ENCODE measurements around the gene PLEK. TPM values are rescaled to one million over a fixed set of nuclear protein-coding genes. Genes with fewer than 3 reads are reported as not detected.

PLEK gene
- total RNA-seq, 6 experiments from 2014 or later, result not detected

DNA sequence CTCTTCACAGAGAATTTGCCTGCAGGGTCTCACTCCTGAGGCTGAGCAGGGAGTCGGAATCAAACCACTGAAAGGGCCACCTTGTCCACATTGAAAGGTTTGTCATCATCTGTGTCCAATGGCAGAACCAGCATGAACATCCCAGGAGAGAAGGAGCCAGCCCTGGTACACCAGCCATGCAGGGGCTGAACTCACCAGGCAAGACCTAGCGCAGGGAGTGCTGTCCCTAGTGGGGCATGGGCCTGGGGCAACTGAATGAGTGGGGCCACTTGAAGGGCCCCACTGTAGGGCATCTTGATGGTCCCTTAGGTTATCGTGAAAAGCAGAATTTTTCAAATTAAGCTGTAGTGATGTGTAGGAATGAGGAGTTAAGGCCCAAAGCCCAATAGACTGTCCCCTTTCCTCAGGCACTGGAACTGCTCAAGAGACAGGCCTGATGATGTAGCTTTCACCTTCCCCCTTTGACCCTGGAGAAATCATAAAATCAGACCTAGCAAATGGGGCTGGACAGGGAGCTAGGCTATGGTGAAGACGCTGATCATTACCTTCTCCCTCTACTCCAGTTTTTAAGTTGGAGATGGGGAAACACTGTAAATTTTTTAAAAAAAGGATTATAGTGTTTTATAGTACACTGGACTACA is 8.4 kb upstream of the PLEK start:
- Mint-ChIP-seq H3K4me3 (no peak overlapping the region), H3K36me3 (ENCODE audit: low read depth) (no peaks in the 10 kb centered on the region), H3K4me1 (ENCODE audit: low read depth) (peaks cover 15% of the 10 kb centered on the region), H3K27ac (no peak overlapping the region), H3K27me3 (ENCODE audit: insufficient read depth) (peaks cover 2% of the 10 kb centered on the region), H3K9me3 (peaks cover under 1% of the 10 kb centered on the region; the same call in 1 of the 2 replicates)
- TF ChIP-seq, protein P1, sequence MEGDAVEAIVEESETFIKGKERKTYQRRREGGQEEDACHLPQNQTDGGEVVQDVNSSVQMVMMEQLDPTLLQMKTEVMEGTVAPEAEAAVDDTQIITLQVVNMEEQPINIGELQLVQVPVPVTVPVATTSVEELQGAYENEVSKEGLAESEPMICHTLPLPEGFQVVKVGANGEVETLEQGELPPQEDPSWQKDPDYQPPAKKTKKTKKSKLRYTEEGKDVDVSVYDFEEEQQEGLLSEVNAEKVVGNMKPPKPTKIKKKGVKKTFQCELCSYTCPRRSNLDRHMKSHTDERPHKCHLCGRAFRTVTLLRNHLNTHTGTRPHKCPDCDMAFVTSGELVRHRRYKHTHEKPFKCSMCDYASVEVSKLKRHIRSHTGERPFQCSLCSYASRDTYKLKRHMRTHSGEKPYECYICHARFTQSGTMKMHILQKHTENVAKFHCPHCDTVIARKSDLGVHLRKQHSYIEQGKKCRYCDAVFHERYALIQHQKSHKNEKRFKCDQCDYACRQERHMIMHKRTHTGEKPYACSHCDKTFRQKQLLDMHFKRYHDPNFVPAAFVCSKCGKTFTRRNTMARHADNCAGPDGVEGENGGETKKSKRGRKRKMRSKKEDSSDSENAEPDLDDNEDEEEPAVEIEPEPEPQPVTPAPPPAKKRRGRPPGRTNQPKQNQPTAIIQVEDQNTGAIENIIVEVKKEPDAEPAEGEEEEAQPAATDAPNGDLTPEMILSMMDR (IDR thresholded peaks at IDR 0.05), result no peak
- DNase-seq, result no peak

DNA sequence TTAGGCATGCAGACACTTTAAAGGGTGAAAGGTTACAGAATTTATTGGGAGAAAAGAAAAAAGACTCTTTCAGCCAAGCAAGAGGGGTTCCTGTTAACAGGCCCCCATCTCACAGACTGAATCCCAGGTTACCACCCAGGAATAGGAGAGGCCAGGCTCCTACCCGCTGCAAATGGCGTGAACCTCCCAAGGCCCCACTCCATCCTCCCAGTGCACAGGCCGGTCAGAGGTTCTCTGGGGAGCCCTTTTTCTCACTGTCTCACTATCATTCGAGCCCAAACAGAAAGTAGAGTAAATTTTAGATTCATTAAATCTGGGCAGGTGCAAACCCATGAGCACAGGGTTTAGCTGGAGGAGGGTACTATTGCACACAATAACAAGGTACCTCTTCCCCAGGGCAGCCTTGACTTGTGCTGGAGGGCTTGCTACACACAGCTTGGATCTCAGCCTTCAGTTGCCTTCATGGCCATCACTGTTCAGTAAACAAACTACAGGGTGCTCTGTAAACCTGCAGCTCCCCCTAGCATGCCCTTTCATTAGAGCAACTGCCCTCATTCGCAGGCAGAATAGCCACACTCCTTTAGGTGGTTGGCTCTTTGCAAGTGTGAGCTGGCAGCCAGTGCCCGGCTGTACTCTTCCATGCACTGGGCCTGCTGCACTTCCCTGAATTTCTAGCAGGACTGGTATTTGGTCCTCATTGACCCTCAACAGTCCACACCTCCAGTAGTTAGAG is 7.3 kb upstream of the PLEK start:
- H3K4me1 Mint-ChIP-seq (ENCODE audit: low read depth), result peaks cover 11% of the 10 kb centered on the region
- peaks cover 2% of the 10 kb centered on the region for H3K27me3 Mint-ChIP-seq (ENCODE audit: insufficient read depth)
- H3K36me3 Mint-ChIP-seq (ENCODE audit: low read depth), result no peaks in the 10 kb centered on the region
- no peak overlapping the region for H3K4me3 Mint-ChIP-seq
- H3K9me3 Mint-ChIP-seq, result peaks cover 5% of the 10 kb centered on the region; the same call in 1 of the 2 replicates
- peak; percentile 66 for DNase-seq
- TF ChIP-seq, protein P1 (IDR thresholded peaks at IDR 0.05), result peak; percentile 70
- H3K27ac Mint-ChIP-seq, result no peak overlapping the region

DNA sequence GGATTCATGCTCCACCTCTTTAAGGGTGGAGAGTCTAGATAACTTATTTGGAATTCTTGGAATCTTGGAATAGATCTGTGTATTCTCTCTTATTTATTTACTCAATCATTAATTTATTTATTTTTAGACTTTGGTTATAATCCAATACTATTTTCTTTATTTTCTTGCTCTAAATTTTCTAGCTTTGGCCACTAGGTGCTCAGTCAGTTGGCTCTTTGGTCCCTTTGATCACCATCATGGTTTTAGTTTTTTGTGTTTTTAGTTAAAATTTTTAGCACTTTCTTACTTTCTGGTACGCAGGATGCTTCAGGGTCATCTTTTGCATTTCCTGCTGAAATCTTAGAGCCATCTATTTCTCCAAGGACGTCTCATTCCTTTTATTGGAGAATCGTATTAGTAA is 5.2 kb upstream of the PLEK start:
- Mint-ChIP-seq H3K27me3 (ENCODE audit: insufficient read depth) (peaks cover 4% of the 10 kb centered on the region), H3K4me3 (no peak overlapping the region), H3K4me1 (ENCODE audit: low read depth) (0 out of 2 replicates have a peak, but pooled peaks cover 8% of the 10 kb centered on the region), H3K27ac (no peak overlapping the region), H3K9me3 (peaks cover 5% of the 10 kb centered on the region; the same call in 1 of the 2 replicates), H3K36me3 (ENCODE audit: low read depth) (no peaks in the 10 kb centered on the region)
- TF ChIP-seq, protein P1 (IDR thresholded peaks at IDR 0.05), result peak; percentile 72
- DNase-seq, result no peak

- TF ChIP-seq, protein P1 (IDR thresholded peaks at IDR 0.05), result peak; percentile 84
- H3K27me3 Mint-ChIP-seq (ENCODE audit: insufficient read depth), result peaks cover 10% of the 10 kb centered on the region
- no peaks in the 10 kb centered on the region for H3K36me3 Mint-ChIP-seq (ENCODE audit: low read depth)
- no peak overlapping the region for H3K27ac Mint-ChIP-seq
- H3K4me1 Mint-ChIP-seq (ENCODE audit: low read depth), result 0 out of 2 replicates have a peak, but pooled peaks cover 8% of the 10 kb centered on the region
- DNase-seq, result peak; percentile 6
- no peak overlapping the region for H3K4me3 Mint-ChIP-seq
- peaks cover 5% of the 10 kb centered on the region; the same call in 1 of the 2 replicates for H3K9me3 Mint-ChIP-seq
These were observed 3.0 kb upstream of the PLEK start for GRCh38 chr2:68362069-68362468.

DNA sequence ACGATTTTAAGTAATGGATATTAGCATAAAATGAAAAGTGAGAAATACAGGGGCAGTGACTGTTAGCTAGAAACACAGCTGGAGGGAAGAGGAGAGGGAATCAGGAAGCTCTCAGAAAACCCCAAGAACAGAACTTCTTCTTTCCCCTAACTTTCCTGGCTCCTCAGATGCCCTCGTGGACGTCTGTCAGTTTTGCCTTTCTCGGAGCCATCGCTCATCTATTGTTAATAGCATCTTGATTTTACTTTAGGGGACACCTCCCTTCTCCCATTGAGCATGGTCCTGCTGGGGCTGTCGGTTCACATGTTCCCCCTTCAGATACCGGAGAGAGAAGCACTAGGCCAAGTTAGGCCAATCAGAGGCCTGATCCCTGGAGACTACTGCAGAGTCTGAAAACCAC is 2.3 kb upstream of the PLEK start:
- peaks cover 7% of the 10 kb centered on the region for H3K4me1 Mint-ChIP-seq (ENCODE audit: low read depth)
- H3K9me3 Mint-ChIP-seq, result peaks cover 5% of the 10 kb centered on the region; the same call in 1 of the 2 replicates
- TF ChIP-seq, protein P1 (IDR thresholded peaks at IDR 0.05), result no peak
- peaks cover 10% of the 10 kb centered on the region for H3K27me3 Mint-ChIP-seq (ENCODE audit: insufficient read depth)
- H3K27ac Mint-ChIP-seq, result no peak overlapping the region
- no peak overlapping the region for H3K4me3 Mint-ChIP-seq
- no peaks in the 10 kb centered on the region for H3K36me3 Mint-ChIP-seq (ENCODE audit: low read depth)
- no peak for DNase-seq
